Measurements from ENCODE around the gene UCKL1.

Gene UCKL1

GRCh38 chr20:63892402-63892801, 63.8 kb downstream of the UCKL1 start:
- no peak for DNase-seq (ENCODE audit: low read depth)
- no peak overlapping the region for H3K4me3 ChIP-seq (ENCODE audit: low read depth, low read length)
- TF ChIP-seq CTCF (IDR thresholded peaks at IDR 0.05; ENCODE audit: insufficient read depth, low read depth, low read length, missing control alignments) = no peak

GRCh38 chr20:63891061-63892002, 64.9 kb downstream of the UCKL1 start:
- H3K4me3 ChIP-seq (ENCODE audit: low read depth, low read length) = no peak overlapping the region
- no peak for DNase-seq (ENCODE audit: low read depth)
- TF ChIP-seq CTCF (IDR thresholded peaks at IDR 0.05; ENCODE audit: insufficient read depth, low read depth, low read length, missing control alignments) = no peak

GRCh38 chr20:63890616-63891015, 65.6 kb downstream of the UCKL1 start:
- no peak for TF ChIP-seq CTCF (IDR thresholded peaks at IDR 0.05; ENCODE audit: insufficient read depth, low read depth, low read length, missing control alignments)
- H3K4me3 ChIP-seq (ENCODE audit: low read depth, low read length) = no peak overlapping the region
- no peak for DNase-seq (ENCODE audit: low read depth)

- no peak overlapping the region for H3K4me3 ChIP-seq (ENCODE audit: low read depth, low read length)
- no peak for DNase-seq (ENCODE audit: low read depth)
- no peak for TF ChIP-seq CTCF (IDR thresholded peaks at IDR 0.05; ENCODE audit: insufficient read depth, low read depth, low read length, missing control alignments)
Measured at GRCh38 chr20:63890201-63890576, 66.0 kb downstream of the UCKL1 start.
